Left ventricle myocardium superior (tissue), 1 donor: Measurements from ENCODE around the gene MBOAT2. TPM values are rescaled to one million over a fixed set of nuclear protein-coding genes. Genes with fewer than 3 reads are reported as not detected.
"Not testable (repeated sequence)": the region's sequence is repeated elsewhere in the genome, so short reads cannot be mapped to it uniquely, and the experiment has no call there.

ENCODE experiments used
- ATAC-seq: fragments of 200-7000 bp; cut with Tn5 transposase; one replicate; pipeline ENCODE4 v1.9.1; 2020; ENCODE audit warnings: mild to moderate bottlenecking, moderate library complexity
- DNase-seq: peaks from one replicate; pipeline ENCODE4 v3.0.0-alpha.2; 2020
- intact Hi-C: fragments of 100-400 bp; cut with micrococcal nuclease; formaldehyde crosslinking; loops from one replicate; pipeline ENCODE4 v1.11.0; 2022
- total RNA-seq: library from RNA; stranded (reverse); fragmentation: NEBNext Ultra II Directional; extraction: Animal tissue kit (Norgen Biotek cat#: 25700); gene quantifications from one replicate; pipeline ENCODE4 v1.2.1, GENCODE V29; 2021
- donor health status: DM: no; HTN: yes; CAD: no; lungs with severe emphysema.

The MBOAT2 gene
- total RNA-seq, 1 donor from 2014 or later: 15.5 TPM

- no peak for ATAC-seq
- intact Hi-C loops: no loop called here
- no peak for DNase-seq
Measured at GRCh38 chr2:8997108-8997507, 6.4 kb downstream of the MBOAT2 start.

DNA sequence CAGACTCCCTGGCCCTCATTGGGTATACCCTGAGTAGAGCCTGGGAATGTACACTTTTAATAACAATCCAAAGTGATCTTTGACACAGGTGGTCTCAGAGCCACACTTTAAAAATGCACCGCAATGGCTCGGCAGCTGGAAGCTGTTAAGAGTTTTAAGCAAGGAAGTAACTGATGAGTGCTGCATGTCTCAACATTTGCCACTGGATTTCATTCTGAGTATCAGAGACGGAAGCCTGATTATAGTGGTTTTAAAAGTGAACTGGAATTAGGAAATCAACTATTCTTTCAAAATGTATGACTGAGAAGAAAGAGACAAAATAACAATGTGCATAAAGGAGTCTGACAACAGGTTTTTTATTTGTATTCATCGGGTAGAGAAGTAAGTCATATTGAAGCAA lies 7.5 kb downstream of the MBOAT2 start:
- no peak for ATAC-seq
- intact Hi-C loops: no loop called here
- DNase-seq: no peak

DNA sequence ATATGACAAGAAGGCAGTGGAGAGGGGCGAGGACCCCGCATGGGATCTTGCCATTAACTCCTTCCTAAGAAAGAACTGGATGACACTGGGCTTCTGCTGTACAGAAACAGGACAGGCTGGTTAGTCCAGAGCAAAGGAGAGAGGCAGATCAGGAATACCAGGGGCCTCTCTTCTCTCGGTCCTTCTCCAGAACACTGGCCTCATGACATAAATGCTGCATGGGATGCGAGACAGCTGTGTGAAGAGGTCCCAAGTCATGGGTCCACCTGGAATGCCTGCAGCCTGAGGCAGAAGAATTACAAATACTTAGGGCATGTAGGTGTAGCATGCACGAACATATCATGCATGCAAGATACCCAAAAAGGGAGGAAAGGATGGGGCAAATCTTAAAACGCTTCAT lies 9.1 kb downstream of the MBOAT2 start:
- intact Hi-C loops: no loop called here
- DNase-seq (no peak), ATAC-seq (no peak)

GRCh38 chr2:8993902-8994278 lies 9.6 kb downstream of the MBOAT2 start:
- intact Hi-C loops: no loop called here
- no peak for ATAC-seq
- DNase-seq: no peak

GRCh38 chr2:8993196-8993901 lies 10.1 kb downstream of the MBOAT2 start:
- DNase-seq (no peak), ATAC-seq (no peak)
- intact Hi-C loops: no loop called here

GRCh38 chr2:8992643-8993042 lies 10.8 kb downstream of the MBOAT2 start:
- intact Hi-C loops: no loop called here
- no peak for ATAC-seq
- no peak for DNase-seq

- ATAC-seq (no peak), DNase-seq (no peak)
- intact Hi-C loops: no loop called here
Measured at GRCh38 chr2:8989536-8990079, 13.9 kb downstream of the MBOAT2 start.

GRCh38 chr2:8987410-8987809 lies 16.1 kb downstream of the MBOAT2 start:
- no peak for ATAC-seq
- DNase-seq: no peak
- intact Hi-C loops: no loop called here

GRCh38 chr2:8986327-8986976 lies 17.0 kb downstream of the MBOAT2 start:
- DNase-seq (no peak), ATAC-seq (no peak)
- intact Hi-C loops: no loop called here

- ATAC-seq: no peak
- intact Hi-C loops: no loop called here
- DNase-seq: no peak
Measured at GRCh38 chr2:8985561-8986326, 17.7 kb downstream of the MBOAT2 start.

- ATAC-seq: no peak
- intact Hi-C loops: no loop called here
- no peak for DNase-seq
Measured at GRCh38 chr2:8984855-8985254, 18.6 kb downstream of the MBOAT2 start.

- intact Hi-C loops: no loop called here
- no peak for ATAC-seq
- no peak for DNase-seq
Measured at GRCh38 chr2:8984157-8984556, 19.3 kb downstream of the MBOAT2 start.

DNA sequence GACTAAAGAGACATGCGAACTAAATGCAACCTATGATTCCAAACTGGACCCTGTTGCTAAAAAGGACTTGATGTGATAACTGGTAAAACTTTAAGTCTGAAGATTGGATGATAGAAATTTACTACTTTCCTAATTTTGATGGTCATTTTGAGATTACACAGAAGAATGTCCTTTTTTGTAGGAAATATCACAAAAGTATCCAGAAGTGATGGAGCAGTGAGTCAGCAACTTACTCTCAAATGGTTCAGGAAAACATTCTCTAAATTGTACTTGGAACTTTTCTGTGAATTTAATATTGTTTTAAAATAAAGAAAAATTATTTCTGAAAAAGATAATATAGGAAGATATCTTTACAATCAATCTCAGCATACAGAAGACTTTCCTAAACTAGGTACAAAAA lies 19.9 kb downstream of the MBOAT2 start:
- ATAC-seq (no peak), DNase-seq (no peak)
- intact Hi-C loops: loop anchor here (2.0 kb wide), 1 partner anchor 35 kb away; no protein-coding TSS in a partner anchor

DNA sequence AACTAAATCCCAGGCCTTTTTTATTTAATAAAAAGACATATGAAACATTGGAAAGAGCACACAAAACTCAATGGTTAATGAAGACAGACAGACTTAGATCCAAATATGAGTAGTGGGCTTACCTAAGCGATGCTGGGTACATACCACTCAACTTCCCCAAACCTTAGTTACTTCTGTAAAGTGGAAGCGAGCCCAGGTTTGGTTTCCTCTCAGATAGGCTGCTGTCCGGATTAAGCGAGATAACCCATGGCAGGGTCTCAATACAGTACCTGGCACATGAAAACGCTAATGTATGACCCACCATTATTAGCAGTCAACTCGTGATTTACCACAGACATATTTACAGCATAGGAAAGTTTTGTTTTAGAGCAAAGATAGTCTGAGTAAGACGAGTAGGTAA lies 21.6 kb downstream of the MBOAT2 start:
- no peak for ATAC-seq
- intact Hi-C loops: loop anchor here (2.0 kb wide), 1 partner anchor 33 kb away; no protein-coding TSS in a partner anchor

GRCh38 chr2:8980096-8980495 lies 23.4 kb downstream of the MBOAT2 start:
- intact Hi-C loops: no loop called here
- DNase-seq (no peak), ATAC-seq (no peak)

More for the DNA sequence above, 21.6 kb downstream of the MBOAT2 start:
- no peak for DNase-seq

- no peak for DNase-seq
- no peak for ATAC-seq
- intact Hi-C loops: no loop called here
Measured at GRCh38 chr2:8977758-8978157, 25.7 kb downstream of the MBOAT2 start.

- ATAC-seq: no peak
- intact Hi-C loops: no loop called here
- no peak for DNase-seq
Measured at GRCh38 chr2:8976442-8977259, 26.8 kb downstream of the MBOAT2 start.

- ATAC-seq (no peak), DNase-seq (no peak)
- intact Hi-C loops: no loop called here
Measured at GRCh38 chr2:8974016-8974415, 29.5 kb downstream of the MBOAT2 start.

GRCh38 chr2:8973017-8973416 lies 30.5 kb downstream of the MBOAT2 start:
- ATAC-seq, intact Hi-C loops, DNase-seq: not testable (repeated sequence)
